Measurements from ENCODE around the gene TMEM170B. TPM values are rescaled to one million over a fixed set of nuclear protein-coding genes. Genes with fewer than 3 reads are reported as not detected.

Gene TMEM170B
- total and polyA plus RNA-seq, 9 of the 15 experiments (the other 6 are each of a cell fraction or from before 2014, with no cell fraction given): 0.03 to 0.11 (median 0.07) TPM

GRCh38 chr6:11589261-11589660 lies 51.7 kb downstream of the TMEM170B start:
- no peak overlapping the region for H2AFZ ChIP-seq (ENCODE audit: low read depth, low read length)
- no peak for FAIRE-seq
- ChIA-PET CTCF (ENCODE audit: low intra/inter-chr PET ratio) (no interaction called here), POLR2A (no interaction called here)
- H3K27me3 ChIP-seq (ENCODE audit: control insufficient read depth in 2 of 2, insufficient read depth in 2 of 2, low read length in 2 of 2): peaks cover 19 to 26% of the 10 kb centered on the region in 2 experiments; a peak in 4 of 5 replicates
- in situ Hi-C loops (cut with MboI) (loop anchor here (10.0 kb wide), 2 partner anchors 1016 to 1306 kb away; no protein-coding TSS in a partner anchor), intact Hi-C loops (cut with micrococcal nuclease) (loop anchor here (5.0 to 10.0 kb wide), 2 partner anchors 916 to 1303 kb away; no protein-coding TSS in a partner anchor)
- no peak for TF ChIP-seq ZNF407 (IDR thresholded peaks at IDR 0.05; ENCODE audit: low read depth)
- no peak for TF ChIP-seq THRB (CRISPR knock-in tag; conservative IDR thresholded peaks at IDR 0.05)
- no peak for TF ChIP-seq ETV6 (IDR thresholded peaks at IDR 0.05; ENCODE audit: borderline replicate concordance in 1 of 2, low read depth in 2 of 2, low read length in 1 of 2)
- no peak for TF ChIP-seq ETV6 (CRISPR knock-in tag; IDR thresholded peaks at IDR 0.05; ENCODE audit: borderline replicate concordance)
- no peak overlapping the region for H3K4me3 ChIP-seq
- H3K4me2 ChIP-seq (ENCODE audit: insufficient read depth, low read length): no peak overlapping the region
- H3K36me3 ChIP-seq (ENCODE audit: control insufficient read depth, insufficient read depth, low read length): no peaks in the 10 kb centered on the region
- no peaks in the 10 kb centered on the region for H3K9me3 ChIP-seq (replicated peaks; ENCODE audit: control insufficient read depth, insufficient read depth, low read depth, low read length)
- no peak overlapping the region for H3K27ac ChIP-seq (ENCODE audit: extremely low read depth, low read depth, low read length)
- H3K79me2 ChIP-seq (ENCODE audit: control insufficient read depth, insufficient read depth, low read length): no peaks in the 10 kb centered on the region
- 0% methylated on average over 3 of the region's 3 CpGs for WGBS (ENCODE audit: insufficient coverage, low coverage, missing lambda C conversion rate)
- DNase-seq (ENCODE audit: extremely low read depth in 1 of 4, low spot score in 3 of 4): no peak
- no peaks in the 10 kb centered on the region for H4K20me1 ChIP-seq (replicated peaks; ENCODE audit: control insufficient read depth, insufficient read depth, low read length)
- no peak for ATAC-seq
- H3K4me1 ChIP-seq (replicated peaks in 1 of 2; ENCODE audit: control insufficient read depth in 2 of 2, insufficient read depth in 2 of 2, low read length in 2 of 2): peaks cover 0 to 4% of the 10 kb centered on the region in 2 experiments; a peak in 1 of 5 replicates
- H3K9ac ChIP-seq (ENCODE audit: insufficient read depth in 1 of 2, low read depth in 2 of 2, low read length in 2 of 2): no peak overlapping the region
- no peaks in the 10 kb centered on the region for H3K9me1 ChIP-seq (ENCODE audit: control insufficient read depth, insufficient read depth, low read length)
- BruUV-seq (replicated peaks): no TSS peak

All from K562 (cell line).